HFFc6 (cell line): ENCODE results near the gene GPC1. TPM values are rescaled to one million over a fixed set of nuclear protein-coding genes. Genes with fewer than 3 reads are reported as not detected.
"Not testable (repeated sequence)": the region's sequence is repeated elsewhere in the genome, so short reads cannot be mapped to it uniquely, and the experiment has no call there.

Experiments used
- DNase-seq: peaks from one replicate; pipeline ENCODE4 v3.0.0-alpha.2; 2018
- H3K27ac Mint-ChIP-seq: 2 replicates; pipeline ENCODE4 v1.8.0; 2020; ENCODE audit warnings: mild to moderate bottlenecking, mixed read lengths
- H3K27me3 Mint-ChIP-seq: 2 replicates; pipeline ENCODE4 v1.8.0; 2021; ENCODE audit warnings: mild to moderate bottlenecking, moderate library complexity, mixed read lengths; ENCODE audit not compliant: insufficient read depth
- H3K36me3 Mint-ChIP-seq: 2 replicates; pipeline ENCODE4 v1.8.0; 2021; ENCODE audit warnings: low read depth, mixed read lengths
- H3K4me1 Mint-ChIP-seq: 2 replicates; pipeline ENCODE4 v1.8.0; 2020; ENCODE audit warnings: low read depth, mixed read lengths
- H3K4me3 Mint-ChIP-seq: 2 replicates; pipeline ENCODE4 v1.8.0; 2020; ENCODE audit warnings: mild to moderate bottlenecking, moderate library complexity, mixed read lengths
- H3K9me3 Mint-ChIP-seq: 2 replicates; pipeline ENCODE4 v1.8.0; 2020; ENCODE audit warnings: mild to moderate bottlenecking, mixed read lengths
- CTCF ChIP-seq: fragments of 200-600 bp; sonication (generic); IDR thresholded peaks from 2 replicates; pipeline ENCODE4 v1.5.0; 2021; ENCODE audit warnings: antibody characterized with exemption, mild to moderate bottlenecking
- long read RNA-seq: library from polyadenylated mRNA; unstranded; transcript quantifications from one replicate; pipeline ENCODE4 v2.0.0, GENCODE V29; 2019
- total RNA-seq, 6 experiments: library from RNA; stranded (reverse); fragmentation: NEBNext Ultra II Directional; extraction: Animal tissue kit (Norgen Biotek cat#: 25700); gene quantifications; 2 replicates in 1 of 6; 3 replicates in 5 of 6; pipeline ENCODE4 v1.2.3, GENCODE V29; 2021

GPC1 gene, protein sequence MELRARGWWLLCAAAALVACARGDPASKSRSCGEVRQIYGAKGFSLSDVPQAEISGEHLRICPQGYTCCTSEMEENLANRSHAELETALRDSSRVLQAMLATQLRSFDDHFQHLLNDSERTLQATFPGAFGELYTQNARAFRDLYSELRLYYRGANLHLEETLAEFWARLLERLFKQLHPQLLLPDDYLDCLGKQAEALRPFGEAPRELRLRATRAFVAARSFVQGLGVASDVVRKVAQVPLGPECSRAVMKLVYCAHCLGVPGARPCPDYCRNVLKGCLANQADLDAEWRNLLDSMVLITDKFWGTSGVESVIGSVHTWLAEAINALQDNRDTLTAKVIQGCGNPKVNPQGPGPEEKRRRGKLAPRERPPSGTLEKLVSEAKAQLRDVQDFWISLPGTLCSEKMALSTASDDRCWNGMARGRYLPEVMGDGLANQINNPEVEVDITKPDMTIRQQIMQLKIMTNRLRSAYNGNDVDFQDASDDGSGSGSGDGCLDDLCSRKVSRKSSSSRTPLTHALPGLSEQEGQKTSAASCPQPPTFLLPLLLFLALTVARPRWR
- 100 to 1,000 TPM; 315 to 403 (median 350) TPM for total RNA-seq
- long read RNA-seq, transcript GPC1-201 (9 exons, 3,713 nt), result major isoform, 48 of 130 reads
- long read RNA-seq, partial matches to known transcripts, result 77 of 130 reads
- long read RNA-seq, other reads (novel, unspliced or antisense), result 5 of 130 reads

GRCh38 chr2:240435457-240435947 is at the start of gene GPC1:
TSS of gene GPC1 (plus strand) at chr2:240435663. CDS start at chr2:240435919, 256 bp downstream.
- H3K4me3 Mint-ChIP-seq, result peak within 1 kb of the TSS; percentile 92
- no peaks in the 10 kb centered on the region for H3K36me3 Mint-ChIP-seq
- peaks cover 42% of the 10 kb centered on the region for H3K4me1 Mint-ChIP-seq
- peaks cover 5% of the 10 kb centered on the region for H3K27me3 Mint-ChIP-seq
- TF ChIP-seq CTCF, result no peak
- H3K9me3 Mint-ChIP-seq, result no peaks in the 10 kb centered on the region
- peak within 1 kb of the TSS; percentile 92 for H3K27ac Mint-ChIP-seq
- peak; percentile 63 for DNase-seq

- no peak for DNase-seq
- Mint-ChIP-seq H3K4me3 (peak overlapping the region; percentile 87), H3K4me1 (peaks cover 37% of the 10 kb centered on the region), H3K27ac (peak overlapping the region; percentile 99), H3K27me3 (no peaks in the 10 kb centered on the region; the same call in none of the 2 replicates), H3K36me3 (peaks cover 18% of the 10 kb centered on the region), H3K9me3 (no peaks in the 10 kb centered on the region)
- TF ChIP-seq CTCF, result no peak
These were observed 49.1 kb upstream of the GPC1 start for GRCh38 chr2:240386326-240386725.

- peak overlapping the region; percentile 87 for H3K4me3 Mint-ChIP-seq
- H3K27me3 Mint-ChIP-seq, H3K9me3 Mint-ChIP-seq, DNase-seq: not testable (repeated sequence)
- H3K27ac Mint-ChIP-seq, result peak overlapping the region; percentile 99
- H3K4me1 Mint-ChIP-seq, result peaks cover 33% of the 10 kb centered on the region
- H3K36me3 Mint-ChIP-seq, result peaks cover 18% of the 10 kb centered on the region
These were observed 48.7 kb upstream of the GPC1 start for GRCh38 chr2:240386743-240387142.

DNA sequence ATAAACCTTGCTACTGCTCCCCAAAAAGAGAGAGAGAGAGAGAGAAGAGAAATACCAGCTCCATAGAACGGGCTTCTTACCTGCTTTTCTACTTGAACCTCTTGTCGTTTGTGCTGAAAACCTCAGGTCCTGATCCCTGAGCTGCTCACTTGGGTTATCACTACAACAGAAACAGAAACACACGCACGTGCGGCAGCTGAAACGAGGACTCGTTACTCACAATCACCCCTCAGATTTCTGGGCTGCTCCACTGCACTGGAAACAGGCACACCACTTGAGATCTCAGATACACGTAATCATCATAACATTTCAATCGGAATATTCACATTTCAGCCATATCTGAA is 48.2 kb upstream of the GPC1 start:
- Mint-ChIP-seq H3K27ac (peak overlapping the region; percentile 99), H3K27me3 (no peaks in the 10 kb centered on the region; the same call in none of the 2 replicates), H3K4me3 (peak overlapping the region; percentile 87)

GRCh38 chr2:240387669-240388358 is 47.6 kb upstream of the GPC1 start:
- H3K4me3 Mint-ChIP-seq, result peak overlapping the region; percentile 87
- H3K9me3 Mint-ChIP-seq, result no peaks in the 10 kb centered on the region
- TF ChIP-seq CTCF, result no peak; the same call in 1 of the 2 replicates
- no peaks in the 10 kb centered on the region; the same call in none of the 2 replicates for H3K27me3 Mint-ChIP-seq
- peaks cover 18% of the 10 kb centered on the region for H3K36me3 Mint-ChIP-seq
- peaks cover 37% of the 10 kb centered on the region for H3K4me1 Mint-ChIP-seq
- peak overlapping the region; percentile 99 for H3K27ac Mint-ChIP-seq
- DNase-seq, result peak; percentile 98

More for the DNA sequence above, 48.2 kb upstream of the GPC1 start:
- Mint-ChIP-seq H3K4me1 (peaks cover 32% of the 10 kb centered on the region), H3K36me3 (peaks cover 18% of the 10 kb centered on the region), H3K9me3 (no peaks in the 10 kb centered on the region)
- no peak for DNase-seq
- TF ChIP-seq CTCF, result 0 out of 2 replicates have a peak, but pooled peaks have one; percentile 24
